Measurements from ENCODE around the gene POLR1G.
"Not testable (repeated sequence)": the region's sequence is repeated elsewhere in the genome, so short reads cannot be mapped to it uniquely, and the experiment has no call there.

The POLR1G gene

DNA sequence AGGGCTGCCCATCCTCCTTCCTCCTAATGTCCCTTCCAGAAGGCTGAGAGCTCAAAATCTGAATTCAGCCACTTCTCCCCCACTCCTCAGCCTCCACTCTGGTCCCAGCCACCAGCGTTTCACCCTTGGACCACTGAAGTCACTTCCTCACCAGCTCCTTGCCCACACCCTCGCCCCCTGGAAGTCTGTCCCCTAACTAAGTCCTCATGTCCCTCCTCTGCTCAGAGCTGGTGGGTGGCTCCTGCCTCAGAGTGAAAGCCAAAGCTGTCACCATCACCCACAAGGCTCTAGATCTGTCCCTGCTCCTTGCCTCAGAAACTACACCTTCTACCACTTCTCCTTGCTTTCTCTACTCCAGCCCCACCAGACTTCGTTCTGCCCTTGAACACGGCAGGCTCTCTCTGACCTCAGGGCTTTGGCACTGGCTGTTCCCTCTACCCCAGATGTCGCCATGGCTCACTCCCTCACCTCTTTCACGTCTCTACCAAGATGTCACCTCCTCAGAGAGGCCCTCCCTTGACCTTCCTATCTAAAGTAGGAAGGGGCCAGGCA lies 15.6 kb downstream of the POLR1G start:
- Histone ChIP-seq H3K4me1 (ENCODE audit: control insufficient read depth, insufficient read depth, low read length, poor library complexity, severe bottlenecking) (peaks cover 15% of the 10 kb centered on the region), H3K27ac (ENCODE audit: low read depth, low read length, severe bottlenecking) (no peak overlapping the region), H3K4me3 (ENCODE audit: extremely low read depth, insufficient read depth, low read length, poor library complexity, severe bottlenecking) (peak overlapping the region; percentile 72), H3K9me3 (ENCODE audit: control insufficient read depth, low read length) (no peaks in the 10 kb centered on the region), H3K36me3 (ENCODE audit: control insufficient read depth, insufficient read depth, low read length) (peaks cover 38% of the 10 kb centered on the region)
- WGBS, 2 experiments (ENCODE audit: insufficient coverage in 2 of 2), result 96 to 97% methylated on average over 5 to 6 of the region's 6 CpGs

DNA sequence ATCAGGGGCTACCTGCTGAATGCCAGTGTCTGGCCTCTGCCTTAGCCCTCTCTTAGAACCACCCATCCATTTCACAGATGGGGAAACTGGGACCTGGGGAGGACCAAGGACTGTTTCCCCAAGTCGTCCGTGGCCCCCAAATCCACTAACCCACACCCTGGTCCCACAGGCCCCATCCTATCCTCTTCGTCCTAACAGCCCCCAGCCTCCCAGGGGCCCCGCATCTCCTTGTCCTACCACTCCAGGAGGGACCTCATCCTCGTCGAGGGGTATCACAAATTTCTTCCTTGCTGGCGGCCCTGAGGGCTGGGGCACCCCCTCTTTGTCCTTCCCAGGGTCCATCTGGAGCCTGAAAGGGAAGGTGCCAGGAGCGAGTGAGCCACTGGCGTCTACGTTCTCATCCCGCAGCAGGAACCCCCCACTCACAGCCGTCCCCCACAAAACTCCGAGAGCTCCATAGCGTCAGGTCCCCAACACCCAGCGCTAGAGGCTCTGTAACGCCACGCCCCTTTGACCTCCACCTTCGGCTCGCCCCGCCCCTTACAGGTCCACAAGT lies 16.7 kb downstream of the POLR1G start:
- no peaks in the 10 kb centered on the region for H3K9me3 ChIP-seq (ENCODE audit: control insufficient read depth, low read length)
- WGBS, 2 experiments (ENCODE audit: insufficient coverage in 2 of 2), result 14 to 19% methylated on average over 14 to 19 of the region's 20 CpGs
- H3K4me1 ChIP-seq (ENCODE audit: control insufficient read depth, insufficient read depth, low read length, poor library complexity, severe bottlenecking), result peaks cover 15% of the 10 kb centered on the region
- H3K36me3 ChIP-seq (ENCODE audit: control insufficient read depth, insufficient read depth, low read length), result peaks cover 27% of the 10 kb centered on the region
- H3K27ac ChIP-seq (ENCODE audit: low read depth, low read length, severe bottlenecking), result peak overlapping the region; percentile 97
- H3K4me3 ChIP-seq (ENCODE audit: extremely low read depth, insufficient read depth, low read length, poor library complexity, severe bottlenecking), result peak overlapping the region; percentile 72

DNA sequence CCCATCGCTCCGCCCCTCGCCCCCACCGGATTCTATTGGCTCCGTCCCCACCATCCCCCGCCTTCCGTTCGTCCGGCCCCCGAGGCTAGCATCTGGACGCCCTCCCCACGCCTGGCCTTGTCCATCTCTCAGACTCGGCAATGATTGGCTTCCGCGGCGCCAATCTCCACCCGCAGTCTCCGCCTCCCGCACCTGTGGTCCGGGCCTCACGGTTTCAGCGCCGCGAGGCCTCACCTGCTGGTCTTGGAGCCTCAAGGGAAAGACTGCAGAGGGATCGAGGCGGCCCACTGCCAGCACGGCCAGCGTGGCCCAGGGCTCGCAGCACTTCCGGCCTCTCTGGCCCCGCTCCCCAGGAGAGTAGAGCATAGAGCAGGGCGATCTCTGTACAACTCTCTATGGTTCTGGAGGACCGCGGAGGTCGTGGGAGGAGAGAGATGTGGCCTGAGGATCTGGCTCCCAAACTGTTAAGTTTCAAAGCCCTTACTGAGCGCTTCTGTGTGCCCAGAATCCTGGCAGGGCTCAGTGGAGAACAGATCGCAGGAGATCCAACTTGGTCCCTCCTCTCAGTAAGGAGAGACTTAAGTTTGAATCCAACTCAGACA lies 17.2 kb downstream of the POLR1G start, which contains the start of gene ERCC1:
TSS of gene ERCC1 (minus strand) at position 329 of the 602 bp plus-strand sequence. CDS start 543 bp downstream, outside the sequence.
- WGBS, 2 experiments (ENCODE audit: insufficient coverage in 2 of 2), result 0 to 1% methylated on average over 24 to 37 of the region's 37 CpGs
- Histone ChIP-seq H3K4me3 (ENCODE audit: extremely low read depth, insufficient read depth, low read length, poor library complexity, severe bottlenecking) (peak within 1 kb of the TSS; percentile 72), H3K27ac (ENCODE audit: low read depth, low read length, severe bottlenecking) (peak within 1 kb of the TSS; percentile 97)

DNA sequence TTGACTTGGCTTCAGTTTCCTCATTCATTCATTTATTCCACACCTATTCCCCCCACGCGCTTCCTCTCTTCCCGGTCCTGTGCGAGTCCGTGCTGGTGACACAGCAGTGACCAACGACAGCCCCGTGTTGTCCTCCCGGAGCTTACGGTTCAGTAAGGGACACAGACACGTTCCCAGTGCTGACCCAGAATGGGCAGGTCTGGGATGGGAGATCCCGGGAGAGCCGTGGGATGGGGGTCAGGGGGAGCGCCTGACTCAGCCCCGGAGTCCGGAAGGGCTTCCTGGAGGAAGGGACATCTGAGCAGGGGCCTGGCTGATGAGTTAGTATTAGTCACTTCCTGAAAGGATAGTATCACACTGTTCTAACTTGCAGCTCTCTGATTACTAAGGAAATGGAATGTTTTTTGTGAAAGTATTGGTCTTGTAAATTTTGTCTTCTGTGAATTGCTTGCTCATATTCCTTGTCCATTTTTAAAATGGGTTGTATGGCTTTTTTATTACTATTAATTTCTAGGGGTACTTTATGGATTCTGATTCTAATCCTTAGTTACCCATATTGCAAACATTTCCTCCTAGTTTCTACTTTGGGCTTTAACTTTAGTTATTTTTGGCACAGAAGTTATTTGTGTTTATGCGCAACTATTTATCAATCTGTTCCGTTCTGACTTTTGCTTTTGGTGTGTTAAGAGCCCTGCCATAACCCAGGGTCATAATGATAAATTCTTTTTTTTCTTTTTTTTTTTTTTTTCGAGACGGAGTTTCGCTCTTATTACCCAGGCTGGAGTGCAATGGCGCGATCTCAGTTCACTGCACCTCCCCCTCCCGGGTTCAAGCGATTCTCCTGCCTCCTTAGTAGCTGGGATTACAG lies 18.0 kb downstream of the POLR1G start:
- WGBS, 2 experiments (ENCODE audit: insufficient coverage in 2 of 2), result 5 to 10% methylated on average over 16 to 20 of the region's 24 CpGs
- Histone ChIP-seq H3K36me3 (ENCODE audit: control insufficient read depth, insufficient read depth, low read length) (peaks cover 15% of the 10 kb centered on the region), H3K9me3 (ENCODE audit: control insufficient read depth, low read length) (no peaks in the 10 kb centered on the region), H3K4me1 (ENCODE audit: control insufficient read depth, insufficient read depth, low read length, poor library complexity, severe bottlenecking) (peaks cover 19% of the 10 kb centered on the region), H3K4me3 (ENCODE audit: extremely low read depth, insufficient read depth, low read length, poor library complexity, severe bottlenecking) (peak overlapping the region; percentile 72), H3K27ac (ENCODE audit: low read depth, low read length, severe bottlenecking) (peak overlapping the region; percentile 97)

More for the DNA sequence above, 17.2 kb downstream of the POLR1G start, which contains the start of gene ERCC1:
- Histone ChIP-seq H3K36me3 (ENCODE audit: control insufficient read depth, insufficient read depth, low read length) (peaks cover 22% of the 10 kb centered on the region), H3K4me1 (ENCODE audit: control insufficient read depth, insufficient read depth, low read length, poor library complexity, severe bottlenecking) (peaks cover 15% of the 10 kb centered on the region), H3K9me3 (ENCODE audit: control insufficient read depth, low read length) (no peaks in the 10 kb centered on the region)

DNA sequence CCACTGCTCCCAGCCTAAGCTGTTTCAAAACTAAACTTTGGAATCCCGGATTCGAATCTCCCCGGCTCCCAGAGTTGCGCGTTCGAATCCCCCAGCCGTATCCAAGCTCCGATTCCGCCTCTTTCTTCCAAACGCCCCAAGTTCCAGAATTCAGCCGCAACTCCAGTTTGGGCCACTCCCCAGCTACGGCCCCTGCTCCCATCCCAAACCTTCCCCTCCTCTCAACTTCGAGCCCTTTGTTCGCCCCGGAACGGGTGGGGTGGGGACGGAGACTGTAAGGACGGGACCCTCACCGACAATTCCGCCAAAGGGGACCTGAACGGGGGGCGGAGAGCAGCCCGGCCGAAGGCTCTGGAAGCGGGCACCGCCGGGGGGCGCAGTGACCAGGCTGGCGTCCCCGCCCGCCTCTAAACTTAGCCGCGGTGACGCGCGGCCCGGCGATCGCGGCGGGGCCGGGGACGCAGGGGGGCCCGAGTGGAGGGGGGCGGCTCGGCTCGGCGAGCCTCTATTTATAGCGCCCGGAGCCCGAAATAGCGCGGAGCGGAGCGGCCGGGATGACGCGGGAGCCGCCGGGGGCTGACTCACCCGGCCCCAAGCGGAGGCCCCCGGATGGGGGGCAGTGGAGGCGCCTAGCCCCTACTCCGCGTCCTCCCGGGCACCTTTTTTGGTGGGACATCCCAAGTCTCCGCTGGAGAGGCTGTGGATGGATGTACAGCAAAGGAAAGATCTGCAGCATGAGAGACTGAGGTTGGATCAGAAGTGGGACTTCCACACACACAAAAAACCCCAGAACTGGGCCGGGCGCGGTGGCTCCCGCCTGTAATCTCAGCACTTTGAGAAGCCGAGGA lies 22.2 kb downstream of the POLR1G start:
- Histone ChIP-seq H3K36me3 (ENCODE audit: control insufficient read depth, insufficient read depth, low read length) (no peaks in the 10 kb centered on the region), H3K4me3 (ENCODE audit: extremely low read depth, insufficient read depth, low read length, poor library complexity, severe bottlenecking) (peak overlapping the region; percentile 48), H3K27ac (ENCODE audit: low read depth, low read length, severe bottlenecking) (peak overlapping the region; percentile 93), H3K4me1 (ENCODE audit: control insufficient read depth, insufficient read depth, low read length, poor library complexity, severe bottlenecking) (peaks cover 13% of the 10 kb centered on the region), H3K9me3 (ENCODE audit: control insufficient read depth, low read length) (no peaks in the 10 kb centered on the region)
- WGBS, 2 experiments (ENCODE audit: insufficient coverage in 2 of 2), result 6 to 7% methylated on average over 54 to 63 of the region's 73 CpGs

DNA sequence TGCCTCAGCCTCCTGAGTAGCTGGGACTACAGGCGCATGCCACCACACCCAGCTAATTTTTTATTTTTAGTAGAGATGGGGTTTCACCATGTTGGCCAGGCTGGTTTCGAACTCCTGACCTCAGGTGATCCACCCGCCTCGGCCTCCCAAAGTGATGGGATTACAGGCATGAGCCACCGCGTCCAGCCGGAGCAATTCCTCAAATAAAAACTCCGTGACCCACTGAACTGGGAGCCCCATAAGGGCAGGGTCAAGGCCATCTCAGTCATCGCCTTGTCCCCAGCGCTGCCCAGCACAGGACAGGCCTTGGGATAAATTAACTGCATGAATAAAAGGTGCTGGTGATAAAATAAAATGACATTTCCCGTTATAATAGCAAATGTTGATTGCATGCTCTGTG lies 23.5 kb downstream of the POLR1G start:
- H3K36me3 ChIP-seq (ENCODE audit: control insufficient read depth, insufficient read depth, low read length); H3K4me3 ChIP-seq (ENCODE audit: extremely low read depth, insufficient read depth, low read length, poor library complexity, severe bottlenecking); H3K27ac ChIP-seq (ENCODE audit: low read depth, low read length, severe bottlenecking); H3K9me3 ChIP-seq (ENCODE audit: control insufficient read depth, low read length): not testable (repeated sequence)
- 83 to 89% methylated on average over 7 to 9 of the region's 11 CpGs for WGBS, 2 experiments (ENCODE audit: insufficient coverage in 2 of 2)
- H3K4me1 ChIP-seq (ENCODE audit: control insufficient read depth, insufficient read depth, low read length, poor library complexity, severe bottlenecking), result peaks cover 13% of the 10 kb centered on the region

DNA sequence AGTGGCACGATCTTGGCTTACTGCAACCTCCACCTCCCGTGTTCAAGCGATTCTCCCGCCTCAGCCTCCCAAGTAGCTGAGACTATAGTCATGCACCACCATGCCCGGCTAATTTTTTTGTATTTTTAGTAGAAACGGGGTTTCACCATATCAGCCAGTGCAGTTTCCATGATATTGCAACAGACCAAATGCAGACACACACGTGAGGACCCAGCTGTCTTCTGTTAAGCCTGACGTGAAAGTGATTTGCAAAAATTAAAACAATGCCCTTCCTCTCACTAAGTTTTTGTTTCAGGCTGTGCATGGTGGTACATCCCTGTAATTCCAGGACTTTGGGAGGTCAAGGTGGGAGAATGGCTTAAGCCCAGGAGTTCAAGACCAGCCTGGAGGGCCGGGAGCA lies 24.6 kb downstream of the POLR1G start:
- H3K9me3 ChIP-seq (ENCODE audit: control insufficient read depth, low read length); H3K27ac ChIP-seq (ENCODE audit: low read depth, low read length, severe bottlenecking); H3K36me3 ChIP-seq (ENCODE audit: control insufficient read depth, insufficient read depth, low read length); H3K4me3 ChIP-seq (ENCODE audit: extremely low read depth, insufficient read depth, low read length, poor library complexity, severe bottlenecking); H3K4me1 ChIP-seq (ENCODE audit: control insufficient read depth, insufficient read depth, low read length, poor library complexity, severe bottlenecking): not testable (repeated sequence)
- 88 to 91% methylated on average over 6 to 9 of the region's 9 CpGs for WGBS, 2 experiments (ENCODE audit: insufficient coverage in 2 of 2)

DNA sequence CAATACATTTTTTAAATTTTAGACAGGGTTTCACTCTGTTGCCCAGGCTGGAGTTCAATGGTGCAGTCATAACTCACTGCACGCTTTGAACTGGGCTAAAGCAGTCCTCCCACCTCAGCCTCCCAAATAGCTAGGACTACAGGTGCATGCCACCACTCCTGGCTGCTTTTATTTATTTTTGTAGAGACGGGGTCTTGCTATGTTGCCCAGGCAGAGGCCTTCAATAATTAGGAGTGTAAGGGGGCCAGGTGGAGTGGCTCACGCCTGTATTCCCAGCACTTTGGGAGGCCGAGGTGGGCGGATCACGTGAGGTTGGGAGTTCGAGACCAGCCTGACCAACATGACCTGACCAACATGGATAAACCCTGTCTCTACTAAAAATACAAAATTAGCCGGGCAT lies 26.1 kb downstream of the POLR1G start:
- not testable (repeated sequence) for H3K27ac ChIP-seq (ENCODE audit: low read depth, low read length, severe bottlenecking); H3K9me3 ChIP-seq (ENCODE audit: control insufficient read depth, low read length); H3K4me3 ChIP-seq (ENCODE audit: extremely low read depth, insufficient read depth, low read length, poor library complexity, severe bottlenecking); H3K4me1 ChIP-seq (ENCODE audit: control insufficient read depth, insufficient read depth, low read length, poor library complexity, severe bottlenecking); H3K36me3 ChIP-seq (ENCODE audit: control insufficient read depth, insufficient read depth, low read length)
- 80 to 91% methylated on average over 5 to 6 of the region's 8 CpGs for WGBS, 2 experiments (ENCODE audit: insufficient coverage in 2 of 2)

DNA sequence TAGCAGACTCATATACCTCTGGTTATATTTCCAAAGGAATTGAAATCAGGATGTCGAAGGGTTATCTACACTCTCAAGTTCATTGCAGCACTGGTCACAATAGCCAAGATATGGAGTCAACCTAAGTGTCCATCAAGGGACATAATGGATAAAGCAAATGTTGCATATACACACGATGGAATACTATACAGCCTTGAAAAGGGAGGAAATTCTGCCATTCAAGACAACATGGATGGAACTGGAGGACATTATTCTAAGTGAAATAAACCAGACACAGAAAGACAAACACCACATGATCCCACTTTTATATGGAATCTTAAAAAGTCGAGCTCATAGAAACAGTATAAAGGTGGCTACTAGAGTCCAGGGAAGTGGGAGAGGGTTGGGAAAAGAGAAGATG lies 30.9 kb downstream of the POLR1G start:
- peaks cover 14% of the 10 kb centered on the region for H3K4me1 ChIP-seq (ENCODE audit: control insufficient read depth, insufficient read depth, low read length, poor library complexity, severe bottlenecking)
- WGBS, 2 experiments (ENCODE audit: insufficient coverage in 2 of 2), result 90 to 100% methylated on average over 1 to 2 of the region's 3 CpGs
- H3K36me3 ChIP-seq (ENCODE audit: control insufficient read depth, insufficient read depth, low read length), result no peaks in the 10 kb centered on the region
- no peak overlapping the region for H3K4me3 ChIP-seq (ENCODE audit: extremely low read depth, insufficient read depth, low read length, poor library complexity, severe bottlenecking)
- no peak overlapping the region for H3K27ac ChIP-seq (ENCODE audit: low read depth, low read length, severe bottlenecking)
- H3K9me3 ChIP-seq (ENCODE audit: control insufficient read depth, low read length), result no peaks in the 10 kb centered on the region

DNA sequence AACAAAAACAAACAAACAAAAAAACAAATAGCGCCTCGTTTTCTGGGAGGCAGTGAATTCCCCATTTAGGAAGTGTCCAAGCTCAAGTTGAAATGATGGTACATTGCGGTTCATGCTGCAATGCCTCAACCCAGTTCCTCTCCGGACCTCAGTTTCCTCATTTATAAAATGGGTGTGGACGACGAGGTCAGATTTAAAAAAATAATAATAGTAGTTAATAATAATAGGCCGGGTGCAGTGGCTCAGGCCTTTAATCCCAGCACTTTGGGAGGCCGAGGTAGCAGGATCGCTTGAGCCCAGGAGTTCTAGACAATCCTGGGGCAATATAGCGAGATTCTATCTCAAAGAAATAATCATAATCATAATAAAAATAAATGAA lies 32.7 kb downstream of the POLR1G start:
- 92 to 97% methylated on average over 2 to 3 of the region's 10 CpGs for WGBS, 2 experiments (ENCODE audit: insufficient coverage in 2 of 2)
- no peaks in the 10 kb centered on the region for H3K36me3 ChIP-seq (ENCODE audit: control insufficient read depth, insufficient read depth, low read length)
- peak overlapping the region; percentile 56 for H3K4me3 ChIP-seq (ENCODE audit: extremely low read depth, insufficient read depth, low read length, poor library complexity, severe bottlenecking)
- H3K4me1 ChIP-seq (ENCODE audit: control insufficient read depth, insufficient read depth, low read length, poor library complexity, severe bottlenecking), result peaks cover 22% of the 10 kb centered on the region
- H3K27ac ChIP-seq (ENCODE audit: low read depth, low read length, severe bottlenecking), result no peak overlapping the region
- H3K9me3 ChIP-seq (ENCODE audit: control insufficient read depth, low read length), result no peaks in the 10 kb centered on the region
